AG09319 (cell line): ENCODE measurements around the gene SLC36A3.

Source experiments
- DNase-seq: peaks from one replicate; pipeline ENCODE4 v3.0.0-alpha.2; 2010; ENCODE audit warnings: low read depth; ENCODE audit errors: extremely low read depth
- CTCF ChIP-seq: IDR thresholded peaks from 2 replicates; pipeline ENCODE4 v1.5.1; 2011; ENCODE audit warnings: low read depth, mild to moderate bottlenecking, inconsistent platforms, low read length, moderate library complexity

The SLC36A3 gene

GRCh38 chr5:151340004-151340403 lies 36.4 kb upstream of the SLC36A3 start:
- DNase-seq = no peak
- no peak for TF ChIP-seq CTCF

GRCh38 chr5:151338734-151339133 lies 35.2 kb upstream of the SLC36A3 start:
- TF ChIP-seq CTCF = no peak
- no peak for DNase-seq

- TF ChIP-seq CTCF = no peak
Observed at GRCh38 chr5:151332857-151333256, 29.3 kb upstream of the SLC36A3 start.

GRCh38 chr5:151328734-151329133 lies 25.2 kb upstream of the SLC36A3 start:
- TF ChIP-seq CTCF = no peak
- no peak for DNase-seq

More at GRCh38 chr5:151332857-151333256, 29.3 kb upstream of the SLC36A3 start:
- no peak for DNase-seq

- TF ChIP-seq CTCF = no peak
- DNase-seq = no peak
Observed at GRCh38 chr5:151327585-151327984, 24.0 kb upstream of the SLC36A3 start.

GRCh38 chr5:151326266-151326665 lies 22.7 kb upstream of the SLC36A3 start:
- TF ChIP-seq CTCF = no peak
- DNase-seq = no peak

GRCh38 chr5:151320481-151320880 lies 16.9 kb upstream of the SLC36A3 start:
- no peak for TF ChIP-seq CTCF

More at GRCh38 chr5:151320481-151320880, 16.9 kb upstream of the SLC36A3 start:
- DNase-seq = no peak
